ENCODE measurements around the gene MAP3K10. TPM values are rescaled to one million over a fixed set of nuclear protein-coding genes. Genes with fewer than 3 reads are reported as not detected.

The MAP3K10 gene
- total and polyA plus RNA-seq, 8 donors = 12.9 to 17.2 (median 15.1) TPM

DNA sequence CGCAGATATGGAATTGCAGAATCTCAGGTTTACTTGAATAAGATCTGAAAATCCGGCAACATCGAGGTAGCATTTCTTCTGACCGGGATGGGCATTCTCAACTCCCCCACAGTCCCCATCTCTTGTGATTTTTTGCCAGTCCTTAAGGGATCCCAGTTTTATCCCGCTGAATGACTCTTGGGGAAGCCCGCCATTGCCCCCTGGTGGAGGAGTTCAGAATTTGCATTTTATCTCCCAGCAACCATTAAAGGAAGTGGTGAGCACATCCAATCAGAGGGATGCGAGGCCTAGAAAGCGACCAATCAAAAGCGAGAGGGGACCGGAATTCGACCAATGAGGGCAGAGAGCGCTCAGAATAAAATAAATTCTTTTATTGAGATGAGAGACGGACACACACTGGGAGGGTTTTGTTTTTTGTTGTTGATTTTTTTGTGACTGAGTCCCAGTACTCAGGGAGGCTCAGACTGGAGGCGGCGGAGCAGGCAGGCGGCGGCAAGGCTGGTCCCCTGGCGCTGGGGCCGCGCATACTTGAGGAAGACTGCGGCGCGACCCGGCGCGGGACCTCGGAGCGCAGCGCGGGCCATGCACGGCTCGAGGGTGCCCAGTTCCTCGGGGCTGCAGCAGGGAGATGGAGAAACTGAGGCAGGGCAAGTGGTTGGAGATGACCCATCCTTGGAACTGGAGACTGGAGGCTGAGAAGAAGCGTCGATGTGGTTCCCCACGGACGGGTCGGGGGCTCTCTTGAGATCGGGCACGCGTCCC lies 30.8 kb downstream of the MAP3K10 start:
- H3K27ac ChIP-seq = no peak overlapping the region
- DNase-seq (peak in 3 of 4 donors; percentile 53 to 81 (median 59)), ATAC-seq (peak; percentile 82)
- peaks cover 46 to 92% of the 10 kb centered on the region in 2 donors for H3K27me3 ChIP-seq
- intact Hi-C loops (cut with DNase I) = no loop called here
- no peak overlapping the region for H3K4me3 ChIP-seq
- peaks cover 13 to 18% of the 10 kb centered on the region in 2 donors for H3K4me1 ChIP-seq
- TF ChIP-seq, protein P1, sequence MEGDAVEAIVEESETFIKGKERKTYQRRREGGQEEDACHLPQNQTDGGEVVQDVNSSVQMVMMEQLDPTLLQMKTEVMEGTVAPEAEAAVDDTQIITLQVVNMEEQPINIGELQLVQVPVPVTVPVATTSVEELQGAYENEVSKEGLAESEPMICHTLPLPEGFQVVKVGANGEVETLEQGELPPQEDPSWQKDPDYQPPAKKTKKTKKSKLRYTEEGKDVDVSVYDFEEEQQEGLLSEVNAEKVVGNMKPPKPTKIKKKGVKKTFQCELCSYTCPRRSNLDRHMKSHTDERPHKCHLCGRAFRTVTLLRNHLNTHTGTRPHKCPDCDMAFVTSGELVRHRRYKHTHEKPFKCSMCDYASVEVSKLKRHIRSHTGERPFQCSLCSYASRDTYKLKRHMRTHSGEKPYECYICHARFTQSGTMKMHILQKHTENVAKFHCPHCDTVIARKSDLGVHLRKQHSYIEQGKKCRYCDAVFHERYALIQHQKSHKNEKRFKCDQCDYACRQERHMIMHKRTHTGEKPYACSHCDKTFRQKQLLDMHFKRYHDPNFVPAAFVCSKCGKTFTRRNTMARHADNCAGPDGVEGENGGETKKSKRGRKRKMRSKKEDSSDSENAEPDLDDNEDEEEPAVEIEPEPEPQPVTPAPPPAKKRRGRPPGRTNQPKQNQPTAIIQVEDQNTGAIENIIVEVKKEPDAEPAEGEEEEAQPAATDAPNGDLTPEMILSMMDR (IDR thresholded peaks at IDR 0.05) = peak; percentile 72 to 76
- H3K36me3 ChIP-seq = no peaks in the 10 kb centered on the region
- H3K9me3 ChIP-seq = peaks cover 0 to 3% of the 10 kb centered on the region in 2 donors

DNA sequence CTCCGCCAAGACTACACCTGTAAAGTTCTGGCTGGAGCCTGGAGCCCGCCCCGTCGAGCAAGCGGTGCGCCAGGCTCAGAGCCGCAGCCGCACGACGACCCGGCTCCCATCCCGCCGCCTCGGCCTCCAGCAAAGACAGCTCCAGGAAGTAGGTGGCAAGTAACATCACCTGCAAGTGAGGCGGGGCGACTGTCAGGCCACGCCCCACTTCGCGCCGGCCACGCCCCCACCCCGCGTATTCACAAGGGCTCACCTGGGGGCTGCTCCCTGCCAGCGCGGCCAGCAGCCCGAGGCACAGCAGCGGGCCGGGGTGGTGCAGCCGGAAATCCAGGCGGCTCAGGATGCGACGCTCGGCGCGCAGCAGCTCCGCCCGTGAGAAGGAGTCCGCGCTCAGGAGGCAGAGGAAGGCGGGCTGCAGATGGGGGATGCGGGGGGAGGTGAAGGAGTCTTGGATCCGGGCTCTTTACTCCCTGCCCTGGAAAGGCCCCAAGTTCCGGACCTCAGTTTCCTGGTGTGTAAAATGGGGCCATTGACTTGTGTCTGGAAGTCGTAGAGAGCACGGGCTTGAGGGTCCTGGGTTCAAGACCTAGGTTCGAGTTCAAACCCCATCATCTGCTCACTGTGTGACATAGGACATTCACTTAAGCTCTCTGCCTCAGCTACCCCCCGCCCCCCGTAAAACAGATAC lies 32.1 kb downstream of the MAP3K10 start:
- Histone ChIP-seq H3K27me3 (peaks cover 33 to 92% of the 10 kb centered on the region in 2 donors), H3K4me3 (no peak overlapping the region), H3K27ac (no peak overlapping the region), H3K4me1 (peaks cover 13 to 14% of the 10 kb centered on the region in 2 donors), H3K36me3 (no peaks in the 10 kb centered on the region), H3K9me3 (peaks cover 0 to 3% of the 10 kb centered on the region in 2 donors)
- peak in 1 of 4 donors; percentile 77 for DNase-seq
- ATAC-seq = no peak
- TF ChIP-seq, protein P1 (IDR thresholded peaks at IDR 0.05) = no peak
- intact Hi-C loops (cut with DNase I) = no loop called here

DNA sequence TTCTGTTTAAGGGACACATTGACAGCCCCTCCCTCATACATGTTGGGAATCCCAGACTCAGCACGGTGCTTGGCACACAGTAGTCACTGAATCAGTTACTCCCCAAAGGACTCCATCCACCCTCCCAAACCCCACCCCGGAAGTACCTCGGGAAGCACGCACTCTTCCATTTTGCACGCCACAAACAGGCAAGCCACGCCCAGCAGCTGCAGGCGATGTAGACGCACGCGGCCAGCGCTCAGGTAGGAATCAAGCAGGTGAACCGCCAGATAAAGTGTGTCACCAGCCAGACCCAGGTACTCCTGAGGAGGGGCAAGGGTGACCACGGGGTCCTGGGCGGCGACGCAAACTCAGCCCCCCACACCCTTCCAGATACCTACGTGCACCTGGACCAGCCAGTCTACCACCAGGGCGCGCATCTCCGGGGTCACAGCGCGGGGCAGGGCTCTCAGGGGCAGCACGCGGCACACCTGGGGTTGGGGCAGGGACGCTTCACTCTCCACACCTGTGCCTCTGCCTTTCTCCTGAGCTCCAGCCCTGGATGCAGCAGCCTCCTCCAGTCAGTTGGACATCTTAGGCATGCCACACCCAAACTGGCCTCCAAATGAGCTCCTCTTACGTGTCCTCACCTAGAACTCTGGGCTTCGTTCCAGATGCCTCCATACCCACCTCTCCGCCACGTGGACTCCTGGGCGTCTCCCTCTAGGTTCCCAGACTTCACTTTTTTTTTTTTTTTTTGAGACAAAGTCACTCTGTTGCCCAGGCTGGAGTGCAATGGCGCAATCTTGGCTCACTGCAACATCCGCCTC lies 33.3 kb downstream of the MAP3K10 start:
- no peak overlapping the region for H3K27ac ChIP-seq
- no peak for ATAC-seq
- peaks cover 30 to 82% of the 10 kb centered on the region in 2 donors for H3K27me3 ChIP-seq
- H3K36me3 ChIP-seq = no peaks in the 10 kb centered on the region
- peaks cover 13 to 14% of the 10 kb centered on the region in 2 donors for H3K4me1 ChIP-seq
- peak in 1 of 4 donors; percentile 66 for DNase-seq
- H3K9me3 ChIP-seq = peaks cover 0 to 3% of the 10 kb centered on the region in 2 donors
- H3K4me3 ChIP-seq = no peak overlapping the region
- intact Hi-C loops (cut with DNase I) = no loop called here
- TF ChIP-seq, protein P1 (IDR thresholded peaks at IDR 0.05) = no peak

DNA sequence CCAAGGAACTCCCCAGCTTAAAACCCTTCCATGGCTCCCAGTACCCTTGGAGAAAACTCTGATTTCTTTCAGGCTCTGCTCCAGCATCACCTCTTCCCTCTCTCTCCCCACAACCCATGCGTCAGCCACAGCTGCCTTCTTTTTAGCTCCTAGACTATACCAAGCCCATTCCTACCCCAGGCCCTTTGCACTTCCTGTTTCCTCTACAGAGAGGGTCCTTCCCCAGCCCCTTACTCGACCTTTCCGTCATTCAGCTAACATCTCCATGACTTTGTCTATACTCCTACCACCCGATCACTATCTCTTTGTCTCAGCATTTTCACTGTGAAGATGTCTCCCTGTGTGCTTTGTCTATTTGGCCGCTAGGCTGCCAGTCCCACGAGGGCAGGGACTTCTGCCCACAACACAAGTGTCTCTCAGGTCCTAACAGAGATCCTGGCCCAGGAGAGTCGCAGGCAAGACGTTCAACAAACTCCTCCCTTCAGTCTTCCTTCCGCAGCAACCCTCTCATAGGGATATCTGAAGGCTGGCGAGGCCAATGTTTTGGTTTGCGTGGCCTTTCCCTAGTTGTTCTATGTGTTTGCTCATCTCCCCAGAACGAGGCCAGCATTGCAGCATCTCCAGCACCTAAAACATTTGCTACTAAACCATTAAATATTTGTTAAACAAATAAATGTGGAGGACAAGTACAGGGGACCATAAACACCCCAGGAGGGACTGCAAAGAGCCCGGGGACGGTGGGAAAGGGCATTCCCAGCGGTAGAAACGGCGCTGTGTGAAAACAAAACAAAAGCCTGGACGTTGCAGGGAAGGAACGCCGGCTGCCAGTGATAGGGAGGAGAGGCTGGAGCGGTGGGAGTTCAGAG lies 34.4 kb downstream of the MAP3K10 start:
- H3K36me3 ChIP-seq = no peaks in the 10 kb centered on the region
- DNase-seq = no peak
- ATAC-seq = no peak
- H3K9me3 ChIP-seq = peaks cover 0 to 3% of the 10 kb centered on the region in 2 donors
- H3K27me3 ChIP-seq = peaks cover 30 to 71% of the 10 kb centered on the region in 2 donors
- H3K4me3 ChIP-seq = peak overlapping the region in 1 of 2 donors; percentile 6
- no peak overlapping the region for H3K27ac ChIP-seq
- intact Hi-C loops (cut with DNase I) = no loop called here
- TF ChIP-seq, protein P1 (IDR thresholded peaks at IDR 0.05) = no peak
- peaks cover 13 to 14% of the 10 kb centered on the region in 2 donors for H3K4me1 ChIP-seq

Data from left lung (tissue), 10 donors.